DOHH2 (cell line): ENCODE results near the gene CHRNB2.

Source experiments
- EZH2phosphoT487 ChIP-seq: fragments of 200-600 bp; sonication (generic); IDR thresholded peaks from 2 replicates; pipeline ENCODE4 v1.6.1; 2017; ENCODE audit warnings: borderline replicate concordance, mild to moderate bottlenecking, antibody characterized with exemption, low read length, moderate library complexity, mixed read lengths
- TF ChIP-seq, protein P1 (sequence below): fragments of 200-600 bp; sonication (generic); IDR thresholded peaks from one replicate; pipeline ENCODE4 v1.5.1; 2014; ENCODE audit warnings: antibody characterized with exemption, mild to moderate bottlenecking, low read depth, low read length; ENCODE audit not compliant: poor library complexity, severe bottlenecking

- TF ChIP-seq, protein P1, sequence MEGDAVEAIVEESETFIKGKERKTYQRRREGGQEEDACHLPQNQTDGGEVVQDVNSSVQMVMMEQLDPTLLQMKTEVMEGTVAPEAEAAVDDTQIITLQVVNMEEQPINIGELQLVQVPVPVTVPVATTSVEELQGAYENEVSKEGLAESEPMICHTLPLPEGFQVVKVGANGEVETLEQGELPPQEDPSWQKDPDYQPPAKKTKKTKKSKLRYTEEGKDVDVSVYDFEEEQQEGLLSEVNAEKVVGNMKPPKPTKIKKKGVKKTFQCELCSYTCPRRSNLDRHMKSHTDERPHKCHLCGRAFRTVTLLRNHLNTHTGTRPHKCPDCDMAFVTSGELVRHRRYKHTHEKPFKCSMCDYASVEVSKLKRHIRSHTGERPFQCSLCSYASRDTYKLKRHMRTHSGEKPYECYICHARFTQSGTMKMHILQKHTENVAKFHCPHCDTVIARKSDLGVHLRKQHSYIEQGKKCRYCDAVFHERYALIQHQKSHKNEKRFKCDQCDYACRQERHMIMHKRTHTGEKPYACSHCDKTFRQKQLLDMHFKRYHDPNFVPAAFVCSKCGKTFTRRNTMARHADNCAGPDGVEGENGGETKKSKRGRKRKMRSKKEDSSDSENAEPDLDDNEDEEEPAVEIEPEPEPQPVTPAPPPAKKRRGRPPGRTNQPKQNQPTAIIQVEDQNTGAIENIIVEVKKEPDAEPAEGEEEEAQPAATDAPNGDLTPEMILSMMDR: no peak
- TF ChIP-seq EZH2phosphoT487: no peak
Observed at GRCh38 chr1:154548028-154548427, 19.6 kb upstream of the CHRNB2 start.
